ENCODE results near the gene RAB10.

GRCh38 chr2:26139269-26140183 lies 105.6 kb downstream of the RAB10 start:
- TF ChIP-seq POLR2A (IDR thresholded peaks at IDR 0.05) (no peak), CTCF (IDR thresholded peaks at IDR 0.05) (no peak)
